AG20443 (cell line): ENCODE measurements around the gene TJP3.

Source experiments
- DNase-seq: peaks from one replicate; pipeline ENCODE4 v3.0.0; 2012; ENCODE audit warnings: low spot score, mixed read lengths

The TJP3 gene

GRCh38 chr19:3766520-3766919 lies 58.3 kb downstream of the TJP3 start:
- DNase-seq: no peak

DNA sequence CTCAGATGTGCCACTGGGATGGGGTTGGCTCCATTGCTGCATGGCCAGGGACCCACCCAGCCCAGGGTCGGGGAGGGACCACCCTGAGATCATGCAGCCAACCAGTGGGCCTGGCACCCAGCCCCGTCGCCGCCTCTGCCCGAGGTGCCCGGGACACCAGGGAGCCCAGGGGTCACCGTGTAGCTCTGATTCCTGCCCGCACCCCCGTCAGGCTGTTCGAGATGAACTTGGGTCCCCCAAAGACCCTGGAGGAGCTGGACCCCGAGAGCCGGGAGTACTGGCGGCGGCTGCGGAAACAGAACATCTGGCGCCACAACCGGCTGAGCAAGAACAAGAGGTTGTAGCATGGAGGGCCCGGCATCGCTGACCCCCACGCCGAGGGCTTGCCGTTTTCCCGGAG lies 58.9 kb downstream of the TJP3 start:
- DNase-seq: no peak

DNA sequence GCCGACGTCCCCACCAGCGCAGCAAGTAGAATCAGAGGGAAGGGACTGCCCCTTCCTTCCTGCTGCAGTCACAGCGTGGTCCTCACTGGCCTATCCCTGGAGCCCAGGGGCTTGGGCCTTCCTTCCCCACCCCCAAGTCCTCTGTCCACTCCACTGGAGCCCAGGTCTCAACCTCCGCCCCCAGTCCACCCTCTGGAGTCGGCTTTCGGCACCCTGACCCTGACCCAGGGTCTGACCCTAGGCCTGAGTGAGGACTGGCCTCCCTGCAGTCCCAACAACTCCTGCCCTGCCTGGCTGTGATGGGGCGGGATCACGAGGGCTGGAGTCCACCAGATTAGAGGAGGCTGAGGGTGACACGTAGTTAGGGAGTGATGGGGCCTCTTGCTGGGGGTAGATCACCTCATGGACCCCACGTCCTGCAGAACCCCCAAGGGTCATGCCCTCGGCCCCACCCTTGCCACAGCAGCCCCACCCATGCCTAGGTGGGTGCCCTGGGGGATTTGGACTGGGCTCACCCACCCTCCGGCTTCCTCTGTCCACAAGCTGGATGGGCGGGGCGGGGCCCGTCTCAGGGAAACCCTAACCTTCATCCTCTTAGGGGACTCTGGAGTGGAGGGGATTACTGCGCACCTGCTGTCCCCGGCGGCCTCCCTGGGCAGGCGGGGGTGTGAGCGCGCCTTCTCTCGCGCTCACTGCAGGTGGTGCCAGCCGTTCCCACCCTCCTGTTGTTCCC lies 60.0 kb downstream of the TJP3 start:
- no peak for DNase-seq

- DNase-seq: no peak
These were observed 60.5 kb downstream of the TJP3 start for GRCh38 chr19:3768748-3769099.

GRCh38 chr19:3769494-3769893 lies 61.3 kb downstream of the TJP3 start:
- no peak for DNase-seq

DNA sequence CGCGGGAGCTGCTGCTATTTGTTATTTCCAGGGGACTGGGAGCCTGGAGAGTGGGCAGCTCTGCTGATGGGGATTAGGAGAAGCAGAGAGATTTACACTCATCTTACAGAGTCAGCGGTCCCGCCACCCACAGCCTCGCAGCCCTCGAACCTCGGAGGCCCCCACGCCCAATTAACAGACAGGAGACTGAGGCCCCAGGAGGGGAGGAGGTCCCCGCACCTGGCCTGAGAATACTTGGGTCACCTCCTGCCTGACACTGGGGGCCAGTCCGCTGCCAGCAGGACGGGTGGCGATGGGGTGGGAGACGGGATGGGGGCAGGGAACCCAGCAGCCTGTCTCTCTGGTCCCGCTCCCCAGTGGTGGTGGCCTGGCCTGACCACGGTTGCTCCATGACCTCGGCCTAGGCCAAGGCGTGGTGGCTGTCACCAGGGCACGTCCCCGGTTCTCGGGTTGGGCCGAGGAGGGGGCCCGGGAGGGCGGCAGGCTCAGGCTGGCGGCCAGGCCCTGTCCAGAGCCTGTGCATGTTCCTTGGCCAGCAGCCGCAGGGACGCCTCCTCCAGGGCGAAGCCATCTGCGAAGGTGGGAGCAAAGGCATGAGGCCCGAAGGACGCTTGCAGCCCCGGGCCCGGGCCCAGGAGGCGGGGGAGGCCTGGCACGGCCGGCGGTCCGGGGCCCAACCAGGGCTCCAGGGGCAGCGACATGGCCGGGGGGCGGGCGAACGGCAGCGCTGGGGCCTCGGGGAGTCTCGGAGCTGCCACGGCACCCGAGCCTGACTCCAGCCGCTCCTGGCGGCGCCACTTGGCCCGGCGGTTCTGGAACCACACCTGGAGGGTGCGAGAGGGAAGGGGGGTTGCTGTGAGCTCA lies 62.2 kb downstream of the TJP3 start:
- no peak for DNase-seq

DNA sequence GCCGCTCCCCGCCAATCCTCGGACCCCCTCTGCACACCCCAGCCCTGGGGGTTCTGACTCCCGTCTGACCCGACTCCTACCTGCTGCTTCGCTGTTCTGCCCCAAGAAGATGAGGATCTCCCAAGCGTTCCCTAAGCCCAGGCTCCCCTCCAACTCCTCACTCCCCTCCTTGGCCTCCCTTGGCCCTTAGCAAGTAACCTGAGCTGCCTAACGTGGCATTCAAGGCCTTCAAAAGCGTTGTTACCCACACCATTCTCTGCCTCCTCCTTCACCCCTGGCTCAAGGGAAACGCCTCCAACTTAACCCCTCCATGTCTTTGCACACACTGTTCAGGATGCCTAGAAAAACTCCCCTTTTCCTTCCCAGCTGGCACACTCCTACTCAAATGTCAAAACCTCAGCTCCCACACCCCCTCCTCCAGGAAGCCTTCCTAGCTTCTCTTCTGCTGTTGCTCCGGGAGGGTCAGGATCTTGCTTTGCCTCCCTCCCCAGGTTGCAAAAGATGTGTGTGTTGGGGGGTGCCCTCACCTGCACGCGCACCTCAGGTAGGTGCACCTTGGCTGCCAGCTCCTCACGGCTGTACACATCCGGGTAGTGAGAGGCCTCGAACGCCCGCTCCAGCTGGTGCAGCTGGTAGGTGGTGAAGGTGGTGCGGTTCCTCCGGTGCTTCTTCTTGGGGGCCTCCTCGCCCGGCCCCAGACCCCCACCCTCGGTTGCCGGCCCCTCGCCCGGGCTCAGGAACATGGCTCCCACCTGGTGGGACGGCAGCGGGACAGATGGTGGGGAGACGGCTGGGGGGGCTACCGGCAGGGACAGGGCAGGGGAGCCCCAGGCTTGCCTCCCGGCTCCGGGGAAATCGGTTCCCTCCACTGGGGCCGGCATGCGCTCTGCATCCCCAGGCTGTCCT lies 63.1 kb downstream of the TJP3 start:
- no peak for DNase-seq

GRCh38 chr19:3771906-3772455 lies 63.8 kb downstream of the TJP3 start, which contains the start of gene RAX2:
Gene RAX2, minus strand, starts transcription at chr19:3772228. Its CDS starts 486 bp downstream, at chr19:3771742.
- no peak for DNase-seq

DNA sequence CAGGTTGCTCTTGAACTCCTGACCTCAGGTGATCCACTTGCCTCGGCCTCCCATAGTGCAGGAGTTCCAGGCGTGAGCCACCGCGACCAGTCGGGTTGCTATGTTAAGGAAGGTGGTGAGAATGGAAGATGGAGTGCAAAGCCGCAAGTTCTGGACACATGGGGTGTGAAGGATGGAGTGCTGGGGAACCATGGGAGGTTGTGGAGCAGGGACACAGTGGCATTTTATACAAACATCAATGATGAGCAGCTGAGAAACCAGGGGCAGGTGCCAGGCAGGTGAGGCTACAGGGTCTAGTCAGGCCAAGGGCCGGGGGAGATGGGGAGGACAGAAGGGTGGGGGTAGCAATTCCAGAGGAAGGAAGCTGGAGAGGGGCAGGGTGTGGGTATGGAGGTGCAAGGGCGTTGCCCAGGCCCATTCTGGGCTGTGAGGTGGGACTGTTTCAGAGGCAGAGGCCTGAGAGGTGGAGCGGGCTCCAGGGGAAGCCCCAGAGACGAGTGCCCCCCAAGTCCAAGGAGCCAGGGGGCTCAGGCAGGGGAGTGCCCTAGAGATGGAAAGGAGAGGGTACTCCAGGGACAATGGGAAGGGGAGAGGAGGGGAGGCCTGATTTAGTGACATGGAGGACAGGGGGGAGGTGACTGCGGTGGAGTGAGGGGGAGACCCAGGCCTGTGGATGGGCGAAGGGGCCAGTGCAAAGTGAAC lies 65.8 kb downstream of the TJP3 start:
- no peak for DNase-seq

GRCh38 chr19:3774621-3775373 lies 66.6 kb downstream of the TJP3 start:
- no peak for DNase-seq

- no peak for DNase-seq
These were observed 67.2 kb downstream of the TJP3 start for GRCh38 chr19:3775374-3775711.

DNA sequence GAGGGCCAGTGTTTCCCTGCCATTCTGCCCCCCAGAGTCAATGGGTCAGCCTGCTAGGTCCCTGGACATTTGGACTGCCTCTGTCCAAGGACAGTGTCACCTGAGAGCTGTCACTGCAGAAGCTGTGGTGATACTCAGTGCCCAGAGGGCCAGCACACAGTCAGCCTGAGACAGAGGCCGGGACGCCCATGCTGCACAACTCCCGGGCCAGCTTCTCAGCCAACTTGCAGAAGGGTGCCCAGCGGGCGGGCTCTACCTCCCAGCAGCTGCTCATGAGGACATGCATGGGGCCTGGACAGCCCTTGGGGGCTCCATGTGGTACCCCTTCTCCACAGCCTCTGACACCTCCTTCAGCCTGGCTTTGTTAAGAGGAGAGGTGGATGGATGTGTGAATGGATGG lies 67.6 kb downstream of the TJP3 start:
- no peak for DNase-seq

GRCh38 chr19:3776479-3777040 lies 68.4 kb downstream of the TJP3 start:
- no peak for DNase-seq

- DNase-seq: no peak
These were observed 70.1 kb downstream of the TJP3 start for GRCh38 chr19:3778104-3778867.

GRCh38 chr19:3778899-3779723 lies 70.9 kb downstream of the TJP3 start:
- DNase-seq: no peak

DNA sequence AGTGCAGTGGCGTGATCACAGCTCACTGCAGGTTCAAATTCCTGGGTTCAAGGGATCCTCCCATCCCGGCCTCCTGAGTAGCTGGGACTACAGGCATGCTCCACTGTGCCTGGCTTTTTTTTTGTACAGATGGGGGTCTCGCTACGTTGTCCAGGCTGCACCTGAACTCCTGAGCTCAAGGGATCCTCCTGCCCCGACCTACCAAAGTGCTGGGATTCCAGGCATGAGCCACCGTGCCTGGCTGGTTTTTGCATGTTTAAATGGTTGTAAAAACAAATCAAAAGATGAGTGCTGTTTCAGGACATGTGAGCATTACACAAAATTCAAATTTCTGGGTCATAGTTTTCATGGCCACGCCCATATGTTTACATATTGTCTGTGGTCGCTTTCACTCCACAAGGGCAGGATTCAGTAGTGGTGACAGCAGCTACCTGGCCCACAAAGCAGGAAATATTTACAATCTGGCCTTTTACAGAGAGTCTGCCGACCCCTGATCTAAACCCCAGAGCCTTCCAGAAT lies 72.7 kb downstream of the TJP3 start:
- no peak for DNase-seq

- DNase-seq: no peak
These were observed 73.4 kb downstream of the TJP3 start for GRCh38 chr19:3781603-3782002.

DNA sequence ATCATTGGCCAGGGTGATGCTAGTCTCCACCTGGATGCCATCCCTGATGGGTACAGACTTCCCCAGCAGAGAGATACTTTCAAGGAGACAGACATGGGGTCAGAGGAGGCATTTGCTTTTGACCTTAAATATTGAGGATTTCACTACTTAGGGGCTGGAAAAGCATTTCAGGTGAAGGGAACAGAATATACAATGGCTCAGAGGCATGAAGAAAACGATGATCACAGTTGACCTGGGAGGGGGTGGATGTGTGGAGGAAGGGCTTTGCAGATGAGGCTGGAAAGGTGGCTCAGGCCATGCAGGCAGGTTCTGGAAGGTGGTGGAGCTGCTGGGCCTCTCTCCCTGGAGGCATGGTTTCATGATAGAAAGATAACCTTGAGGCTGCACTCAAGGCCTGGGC lies 74.1 kb downstream of the TJP3 start:
- no peak for DNase-seq

- DNase-seq: no peak
These were observed 74.7 kb downstream of the TJP3 start for GRCh38 chr19:3782903-3783302.
